ENCODE measurements around the gene CFI. TPM values are rescaled to one million over a fixed set of nuclear protein-coding genes. Genes with fewer than 3 reads are reported as not detected.

Gene CFI
- total and polyA plus RNA-seq, 8 donors, result 13.0 to 84.9 (median 30.7) TPM

DNA sequence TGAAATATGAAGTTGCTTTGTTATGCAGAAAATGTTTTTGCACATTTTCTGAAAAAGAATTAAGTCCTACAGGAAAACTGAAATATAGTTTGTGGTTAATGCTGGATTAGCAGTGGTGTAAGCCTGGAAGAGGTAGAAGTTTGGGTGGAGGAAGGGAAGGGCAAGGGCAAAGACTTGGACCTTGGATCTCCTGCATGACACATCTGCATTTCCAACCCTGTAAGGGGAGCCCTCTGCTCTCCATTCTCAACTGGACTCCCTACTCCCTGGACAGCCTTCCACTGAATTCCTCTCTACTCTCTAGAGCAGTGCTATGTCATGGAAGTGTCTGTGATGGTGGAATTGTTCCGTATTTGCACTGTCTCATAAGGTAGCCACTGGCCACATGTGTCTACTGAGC lies 103.1 kb downstream of the CFI start:
- ATAC-seq, result no peak
- H3K4me1 ChIP-seq, result peaks cover 0 to 8% (median 0%) of the 10 kb centered on the region in 3 donors
- intact Hi-C loops (cut with DNase I), result loop anchor here in 1 of 3 donors (10.0 kb wide), 1 partner anchor 106 kb away; the partner anchor contains the start of gene CFI

DNA sequence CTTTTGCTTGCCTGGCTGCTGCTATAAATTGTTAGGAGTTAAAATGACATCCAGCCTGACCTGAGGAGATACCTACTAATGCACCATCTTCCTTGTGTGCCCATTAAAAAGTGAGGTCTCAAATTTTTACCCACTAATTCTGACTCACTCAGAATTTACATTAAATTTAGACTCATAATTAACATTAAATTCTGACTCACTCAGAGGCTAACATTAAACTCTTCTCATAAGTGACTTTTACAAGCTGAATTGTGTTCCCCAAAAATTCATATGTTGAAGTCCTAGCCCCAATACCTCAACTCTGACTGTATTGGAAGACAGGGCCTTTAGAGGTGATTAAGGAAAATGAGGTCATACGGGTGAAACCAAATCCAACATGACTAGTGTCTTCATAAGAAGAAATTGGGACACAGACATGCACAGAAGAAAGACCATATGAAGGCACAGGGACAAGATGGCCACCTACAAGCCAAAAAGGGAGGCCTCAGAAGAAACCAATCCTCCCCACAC lies 110.3 kb downstream of the CFI start:
- WGBS, 2 donors, result 88 to 92% methylated on average over 1 of the region's 1 CpG
- TF ChIP-seq, protein P1, sequence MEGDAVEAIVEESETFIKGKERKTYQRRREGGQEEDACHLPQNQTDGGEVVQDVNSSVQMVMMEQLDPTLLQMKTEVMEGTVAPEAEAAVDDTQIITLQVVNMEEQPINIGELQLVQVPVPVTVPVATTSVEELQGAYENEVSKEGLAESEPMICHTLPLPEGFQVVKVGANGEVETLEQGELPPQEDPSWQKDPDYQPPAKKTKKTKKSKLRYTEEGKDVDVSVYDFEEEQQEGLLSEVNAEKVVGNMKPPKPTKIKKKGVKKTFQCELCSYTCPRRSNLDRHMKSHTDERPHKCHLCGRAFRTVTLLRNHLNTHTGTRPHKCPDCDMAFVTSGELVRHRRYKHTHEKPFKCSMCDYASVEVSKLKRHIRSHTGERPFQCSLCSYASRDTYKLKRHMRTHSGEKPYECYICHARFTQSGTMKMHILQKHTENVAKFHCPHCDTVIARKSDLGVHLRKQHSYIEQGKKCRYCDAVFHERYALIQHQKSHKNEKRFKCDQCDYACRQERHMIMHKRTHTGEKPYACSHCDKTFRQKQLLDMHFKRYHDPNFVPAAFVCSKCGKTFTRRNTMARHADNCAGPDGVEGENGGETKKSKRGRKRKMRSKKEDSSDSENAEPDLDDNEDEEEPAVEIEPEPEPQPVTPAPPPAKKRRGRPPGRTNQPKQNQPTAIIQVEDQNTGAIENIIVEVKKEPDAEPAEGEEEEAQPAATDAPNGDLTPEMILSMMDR (IDR thresholded peaks at IDR 0.05), result no peak
- Histone ChIP-seq H3K36me3 (peaks cover 0 to 38% (median 4%) of the 10 kb centered on the region in 3 donors), H3K4me1 (no peaks in the 10 kb centered on the region), H3K27me3 (no peaks in the 10 kb centered on the region), H3K27ac (no peak overlapping the region), H3K4me3 (no peak overlapping the region), H3K9me3 (no peaks in the 10 kb centered on the region)
- intact Hi-C loops (cut with DNase I), result loop anchor here in 1 of 3 donors (10.0 kb wide), 1 partner anchor 113 kb away; the partner anchor contains the start of gene CFI
- no peak for FAIRE-seq
- no peak for DNase-seq
- no peak for ATAC-seq

More for the DNA sequence above, 103.1 kb downstream of the CFI start:
- TF ChIP-seq, protein P1 (IDR thresholded peaks at IDR 0.05), result no peak
- no peak overlapping the region for H3K27ac ChIP-seq
- peaks cover 0 to 19% (median 4%) of the 10 kb centered on the region in 3 donors for H3K36me3 ChIP-seq
- H3K4me3 ChIP-seq, result no peak overlapping the region
- 97 to 100% methylated on average over 1 of the region's 1 CpG for WGBS, 2 donors
- no peaks in the 10 kb centered on the region for H3K27me3 ChIP-seq
- no peak for FAIRE-seq
- no peak for DNase-seq
- H3K9me3 ChIP-seq, result no peaks in the 10 kb centered on the region

Other genes with a start within 250 kb of the CFI start
- 1 to 10 TPM in 5 of 6 donors, under 1 TPM in 1; 0.88 to 6.5 (median 2.2) TPM for gene MCUB, start 241.8 kb downstream of the CFI start, total RNA-seq
- gene MCUB, start 241.8 kb downstream of the CFI start, polyA plus RNA-seq, result 1 to 10 TPM; 2.7 to 6.4 TPM
- gene CASP6, start 98.6 kb downstream of the CFI start, total RNA-seq, result 10 to 100 TPM in 3 of 6 donors, 1 to 10 TPM in 3; 6.4 to 18.6 (median 10.1) TPM
- gene CASP6, start 98.6 kb downstream of the CFI start, polyA plus RNA-seq, result 10 to 100 TPM in 1 of 2 donors, 1 to 10 TPM in 1; 9.8 to 14.8 TPM
- 10 to 100 TPM; 31.0 to 45.4 (median 34.6) TPM for gene PLA2G12A, start 71.9 kb downstream of the CFI start, total RNA-seq
- gene PLA2G12A, start 71.9 kb downstream of the CFI start, polyA plus RNA-seq, result 10 to 100 TPM in 1 of 2 donors, 1 to 10 TPM in 1; 8.4 to 12.0 TPM
- gene GAR1, start 13.8 kb upstream of the CFI start, total RNA-seq, result 1 to 10 TPM; 3.2 to 8.7 (median 6.1) TPM
- 10 to 100 TPM; 12.0 to 13.4 TPM for gene GAR1, start 13.8 kb upstream of the CFI start, polyA plus RNA-seq
- under 1 TPM in 2 of 6 donors, not detected in 4; 0.16 to 0.18 TPM for gene RRH, start 26.0 kb upstream of the CFI start, total RNA-seq
- under 1 TPM; 0.09 to 0.15 TPM for gene RRH, start 26.0 kb upstream of the CFI start, polyA plus RNA-seq
- gene LRIT3, start 46.1 kb upstream of the CFI start, total RNA-seq, result under 1 TPM; 0.06 to 0.16 (median 0.12) TPM
- under 1 TPM; 0.27 to 0.38 TPM for gene LRIT3, start 46.1 kb upstream of the CFI start, polyA plus RNA-seq
- 10 to 100 TPM; 17.8 to 67.2 (median 28.0) TPM for gene EGF, start 110.9 kb upstream of the CFI start, total RNA-seq
- 10 to 100 TPM; 12.8 to 17.1 TPM for gene EGF, start 110.9 kb upstream of the CFI start, polyA plus RNA-seq

Data from pancreas (tissue), 10 donors.